ENCODE results near the gene ZC3H6.

- TF ChIP-seq, protein P1, sequence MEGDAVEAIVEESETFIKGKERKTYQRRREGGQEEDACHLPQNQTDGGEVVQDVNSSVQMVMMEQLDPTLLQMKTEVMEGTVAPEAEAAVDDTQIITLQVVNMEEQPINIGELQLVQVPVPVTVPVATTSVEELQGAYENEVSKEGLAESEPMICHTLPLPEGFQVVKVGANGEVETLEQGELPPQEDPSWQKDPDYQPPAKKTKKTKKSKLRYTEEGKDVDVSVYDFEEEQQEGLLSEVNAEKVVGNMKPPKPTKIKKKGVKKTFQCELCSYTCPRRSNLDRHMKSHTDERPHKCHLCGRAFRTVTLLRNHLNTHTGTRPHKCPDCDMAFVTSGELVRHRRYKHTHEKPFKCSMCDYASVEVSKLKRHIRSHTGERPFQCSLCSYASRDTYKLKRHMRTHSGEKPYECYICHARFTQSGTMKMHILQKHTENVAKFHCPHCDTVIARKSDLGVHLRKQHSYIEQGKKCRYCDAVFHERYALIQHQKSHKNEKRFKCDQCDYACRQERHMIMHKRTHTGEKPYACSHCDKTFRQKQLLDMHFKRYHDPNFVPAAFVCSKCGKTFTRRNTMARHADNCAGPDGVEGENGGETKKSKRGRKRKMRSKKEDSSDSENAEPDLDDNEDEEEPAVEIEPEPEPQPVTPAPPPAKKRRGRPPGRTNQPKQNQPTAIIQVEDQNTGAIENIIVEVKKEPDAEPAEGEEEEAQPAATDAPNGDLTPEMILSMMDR (conservative IDR thresholded peaks at IDR 0.05; ENCODE audit: low read length): no peak
- no peak for TF ChIP-seq EZH2phosphoT487 (IDR thresholded peaks at IDR 0.05; ENCODE audit: borderline replicate concordance, low read depth, low read length)
Observed at GRCh38 chr2:112275887-112276773, 733 bp downstream of the ZC3H6 start.
